ENCODE data around the gene MRPS34. TPM values are rescaled to one million over a fixed set of nuclear protein-coding genes. Genes with fewer than 3 reads are reported as not detected.

The MRPS34 gene
- total RNA-seq, 2 experiments from 2014 or later: 94.9 to 98.3 TPM

GRCh38 chr16:1782408-1783264 is 9.7 kb upstream of the MRPS34 start, which contains the start of the genes NUBP2 and SPSB3:
Gene NUBP2 (plus strand): TSS chr16:1782960. CDS start chr16:1783021, 61 bp downstream.
Gene SPSB3 (minus strand): TSS chr16:1782571. CDS start chr16:1781483, 1,088 bp downstream.
- H3K9me3 Mint-ChIP-seq: no peaks in the 10 kb centered on the region
- H3K4me1 Mint-ChIP-seq: peaks cover 22% of the 10 kb centered on the region
- H3K27me3 Mint-ChIP-seq: no peaks in the 10 kb centered on the region
- H3K4me3 Mint-ChIP-seq: peak within 1 kb of the TSS; percentile 91
- ChIA-PET POLR2A (interaction anchor here (0.5 to 5.1 kb wide), 28 partner anchors 9 to 755 kb away, joined by 3 to 101 read pairs (median 4); partner anchors contain the start of genes ECI1, EME2, FAHD1 and HAGH), CTCF (interaction anchor here (0.7 to 2.7 kb wide), 10 partner anchors 9 to 362 kb away, joined by 3 to 32 read pairs (median 4); partner anchors contain the start of genes EME2, FAHD1, MAPK8IP3 and MRPS34)
- peak within 1 kb of the TSS; percentile 77 for H3K27ac Mint-ChIP-seq
- peak; percentile 99 for DNase-seq
- peaks cover 6% of the 10 kb centered on the region for H3K36me3 Mint-ChIP-seq (ENCODE audit: low read depth)

GRCh38 chr16:1781758-1782407 is 8.9 kb upstream of the MRPS34 start:
- Mint-ChIP-seq H3K9me3 (no peaks in the 10 kb centered on the region), H3K36me3 (ENCODE audit: low read depth) (peaks cover 6% of the 10 kb centered on the region), H3K4me1 (peaks cover 22% of the 10 kb centered on the region), H3K27me3 (no peaks in the 10 kb centered on the region), H3K27ac (peak overlapping the region; percentile 76), H3K4me3 (peak overlapping the region; percentile 91)
- POLR2A ChIA-PET: interaction anchor here (0.7 to 5.1 kb wide), 20 partner anchors 9 to 678 kb away, joined by 3 to 101 read pairs (median 5); partner anchors contain the start of genes EME2, FAHD1, HAGH and IGFALS
- CTCF ChIA-PET: interaction anchor here (0.8 to 2.7 kb wide), 7 partner anchors 8 to 361 kb away, joined by 3 to 32 read pairs (median 4); partner anchors contain the start of genes EME2, FAHD1, MAPK8IP3 and MRPS34
- DNase-seq: peak; percentile 38

- Mint-ChIP-seq H3K4me1 (peaks cover 22% of the 10 kb centered on the region), H3K27me3 (no peaks in the 10 kb centered on the region), H3K27ac (peak overlapping the region; percentile 76), H3K9me3 (no peaks in the 10 kb centered on the region), H3K4me3 (peak overlapping the region; percentile 84), H3K36me3 (ENCODE audit: low read depth) (peaks cover 10% of the 10 kb centered on the region)
- POLR2A ChIA-PET: interaction anchor here (0.7 to 5.1 kb wide), 4 partner anchors 9 to 374 kb away, joined by 4 to 101 read pairs (median 8); partner anchors contain the start of genes EME2, MRPS34, NME3 and RPS2
- DNase-seq: no peak
- CTCF ChIA-PET: interaction anchor here (2.7 kb wide), 1 partner anchor 7 kb away, joined by 16 read pairs; no protein-coding TSS in a partner anchor
These were observed 8.3 kb upstream of the MRPS34 start for GRCh38 chr16:1781254-1781653.

GRCh38 chr16:1780677-1781072 is 7.7 kb upstream of the MRPS34 start:
- ChIA-PET CTCF (no interaction called here), POLR2A (interaction anchor here (1.0 to 5.1 kb wide), 2 partner anchors 9 to 75 kb away, joined by 3 to 101 read pairs; partner anchors contain the start of genes EME2, MAPK8IP3, MRPS34 and NME3)
- Mint-ChIP-seq H3K4me3 (no peak overlapping the region), H3K27me3 (no peaks in the 10 kb centered on the region), H3K36me3 (ENCODE audit: low read depth) (peaks cover 10% of the 10 kb centered on the region), H3K27ac (no peak overlapping the region), H3K9me3 (no peaks in the 10 kb centered on the region), H3K4me1 (peaks cover 22% of the 10 kb centered on the region)
- no peak for DNase-seq

- CTCF ChIA-PET: no interaction called here
These were observed 7.1 kb upstream of the MRPS34 start for GRCh38 chr16:1779741-1780676.

GRCh38 chr16:1779234-1779701 is 6.3 kb upstream of the MRPS34 start:
- no peaks in the 10 kb centered on the region for H3K9me3 Mint-ChIP-seq

More at GRCh38 chr16:1779741-1780676, 7.1 kb upstream of the MRPS34 start:
- POLR2A ChIA-PET: interaction anchor here (0.6 to 1.0 kb wide), 2 partner anchors 74 to 185 kb away, joined by 3 read pairs; partner anchors contain the start of genes MAPK8IP3 and RPS2
- H3K36me3 Mint-ChIP-seq (ENCODE audit: low read depth): peaks cover 9% of the 10 kb centered on the region
- peak overlapping the region; percentile 24 for H3K4me3 Mint-ChIP-seq
- H3K4me1 Mint-ChIP-seq: peaks cover 20% of the 10 kb centered on the region
- DNase-seq: no peak
- H3K9me3 Mint-ChIP-seq: no peaks in the 10 kb centered on the region
- H3K27ac Mint-ChIP-seq: no peak overlapping the region
- no peaks in the 10 kb centered on the region for H3K27me3 Mint-ChIP-seq

GRCh38 chr16:1778200-1779179 is 5.6 kb upstream of the MRPS34 start:
- no peak for DNase-seq
- Mint-ChIP-seq H3K27ac (no peak overlapping the region), H3K4me1 (peaks cover 20% of the 10 kb centered on the region), H3K4me3 (peak overlapping the region; percentile 27), H3K9me3 (no peaks in the 10 kb centered on the region), H3K36me3 (ENCODE audit: low read depth) (peaks cover 8% of the 10 kb centered on the region), H3K27me3 (no peaks in the 10 kb centered on the region)
- POLR2A ChIA-PET: no interaction called here
- CTCF ChIA-PET: no interaction called here

More at GRCh38 chr16:1779234-1779701, 6.3 kb upstream of the MRPS34 start:
- ChIA-PET CTCF (no interaction called here), POLR2A (no interaction called here)
- DNase-seq: no peak
- peaks cover 8% of the 10 kb centered on the region for H3K36me3 Mint-ChIP-seq (ENCODE audit: low read depth)
- no peak overlapping the region for H3K27ac Mint-ChIP-seq
- no peaks in the 10 kb centered on the region for H3K27me3 Mint-ChIP-seq
- peaks cover 22% of the 10 kb centered on the region for H3K4me1 Mint-ChIP-seq
- H3K4me3 Mint-ChIP-seq: peak overlapping the region; percentile 27

GRCh38 chr16:1777375-1778199 is 4.7 kb upstream of the MRPS34 start:
- H3K4me1 Mint-ChIP-seq: peaks cover 16% of the 10 kb centered on the region
- no peak for DNase-seq
- no peak overlapping the region for H3K4me3 Mint-ChIP-seq
- H3K27me3 Mint-ChIP-seq: no peaks in the 10 kb centered on the region
- POLR2A ChIA-PET: no interaction called here
- no peak overlapping the region for H3K27ac Mint-ChIP-seq
- H3K36me3 Mint-ChIP-seq (ENCODE audit: low read depth): peaks cover 5% of the 10 kb centered on the region
- no peaks in the 10 kb centered on the region for H3K9me3 Mint-ChIP-seq
- CTCF ChIA-PET: no interaction called here

GRCh38 chr16:1776991-1777374 is 4.0 kb upstream of the MRPS34 start:
- peaks cover 10% of the 10 kb centered on the region for H3K36me3 Mint-ChIP-seq (ENCODE audit: low read depth)
- H3K27me3 Mint-ChIP-seq: no peaks in the 10 kb centered on the region
- POLR2A ChIA-PET: no interaction called here
- DNase-seq: no peak
- H3K27ac Mint-ChIP-seq: no peak overlapping the region
- CTCF ChIA-PET: no interaction called here
- peaks cover 20% of the 10 kb centered on the region for H3K4me1 Mint-ChIP-seq
- H3K4me3 Mint-ChIP-seq: no peak overlapping the region
- H3K9me3 Mint-ChIP-seq: no peaks in the 10 kb centered on the region

- H3K4me1 Mint-ChIP-seq: peaks cover 17% of the 10 kb centered on the region
- no peak overlapping the region for H3K27ac Mint-ChIP-seq
- ChIA-PET POLR2A (no interaction called here), CTCF (no interaction called here)
- no peak overlapping the region for H3K4me3 Mint-ChIP-seq
- peaks cover 13% of the 10 kb centered on the region for H3K36me3 Mint-ChIP-seq (ENCODE audit: low read depth)
- no peaks in the 10 kb centered on the region for H3K27me3 Mint-ChIP-seq
- no peaks in the 10 kb centered on the region for H3K9me3 Mint-ChIP-seq
- no peak for DNase-seq
These were observed 3.7 kb upstream of the MRPS34 start for GRCh38 chr16:1776672-1776955.

Measured in activated CD4-positive, alpha-beta memory T cell treated with anti-CD3 and anti-CD28 coated beads, Interleukin-2, amount 10 ng/mL, durations not matched to agents 7 days and 5 days (primary cell).